Ovary (tissue), 9 donors: ENCODE results near the gene ESRP2. TPM values are rescaled to one million over a fixed set of nuclear protein-coding genes. Genes with fewer than 3 reads are reported as not detected.

Source experiments
- DNase-seq, 5 donors: peaks; one replicate each; pipeline ENCODE4 v3.0.0-alpha.2; 2019 to 2020
- H3K27ac ChIP-seq, 2 donors: fragments of 200-600 bp; one replicate each; pipeline versions ENCODE4 v1.5.1 to v1.8.0; 2019 to 2022
- H3K27me3 ChIP-seq: fragments of 200-600 bp; one replicate; pipeline ENCODE4 v1.8.0; 2022
- H3K36me3 ChIP-seq: fragments of 200-600 bp; sonication (generic); one replicate; pipeline ENCODE4 v1.5.1; 2019
- H3K4me1 ChIP-seq: one replicate; pipeline ENCODE4 v1.8.1; 2013; ENCODE audit warnings: mild to moderate bottlenecking, moderate library complexity; ENCODE audit not compliant: insufficient read depth
- H3K4me3 ChIP-seq: fragments of 200-600 bp; sonication (generic); one replicate; pipeline ENCODE4 v1.5.1; 2017
- H3K9me3 ChIP-seq, 2 donors: fragments of 200-600 bp in 1 of 2; sonication (generic) in 1 of 2; one replicate each; pipeline versions ENCODE4 v1.5.1 to v1.8.1; 2013 to 2019; ENCODE audit warnings: mild to moderate bottlenecking in 1 of 2, moderate library complexity in 1 of 2
- EP300 ChIP-seq: sonication (generic); formaldehyde crosslinking; IDR thresholded peaks from one replicate; pipeline ENCODE4 v1.6.1; 2017; ENCODE audit warnings: antibody characterized with exemption
- POLR2A ChIP-seq: fragments of 450-650 bp; IDR thresholded peaks from one replicate; pipeline ENCODE4 v1.6.1; 2017; ENCODE audit warnings: antibody characterized with exemption, mild to moderate bottlenecking, moderate library complexity
- WGBS, 3 donors: extraction: QIAGEN DNeasy Blood & Tissue Kit in 1 of 3; methylation state at CpG; one replicate each; pipeline versions ENCODE4 v1.1.5 to v1.1.7; 2013 to 2017; 5-methylcytosine and 5-hydroxymethylcytosine counted together
- intact Hi-C, 4 donors: fragments of 100-400 bp; cut with DNase I; formaldehyde crosslinking; loops; one replicate each; pipeline versions ENCODE4 v1.11.0 to v1.15.1; 2022 to 2023
- polyA plus RNA-seq, 2 donors: library from polyadenylated mRNA; stranded (reverse); fragments of 200-250 nt in 1 of 2; fragments of 350-450 nt in 1 of 2; fragmentation: Illumina TruSeq in 1 of 2; extraction: RNeasy Lipid Tissue Mini Kit (QIAGEN cat#74804) in 1 of 2; gene quantifications; one replicate each; pipeline ENCODE4 v1.2.3, GENCODE V29; 2013 to 2014
- total RNA-seq, 7 donors: library from RNA; depleted of rRNA in 2 of 7; stranded (reverse); fragments of >200 nt in 2 of 7; fragmentation: NEBNext Ultra II Directional in 3 of 7; extraction: Animal tissue kit (Norgen Biotek cat#: 25700) in 3 of 7; gene quantifications; one replicate each; pipeline versions ENCODE4 v1.1.0 to v1.2.4, GENCODE V29; 2016 to 2023
- TF ChIP-seq, protein P1 (sequence below), 3 donors: fragments of 450-650 bp in 2 of 3; fragments of 200-600 bp in 1 of 3; IDR thresholded peaks; one replicate each; pipeline versions ENCODE4 v1.5.1 to v1.8.0; 2016 to 2022; ENCODE audit warnings: antibody characterized with exemption in 3 of 3, mild to moderate bottlenecking in 1 of 3
- donor health status: DM: no; HTN: no; CAD: no; lungs with moderate emphysema.
- donor health status: DM: no; HTN: no; CAD: no.
- donor health status: Bipolar disorder and iron deficiency.
- donor health status: DM: yes; HTN: yes; CAD: no.
- donor health status: DM: no; HTN: no; CAD: no.
- donor health status: DM: yes; HTN: yes; CAD: no.

Gene ESRP2
- total and polyA plus RNA-seq, 9 donors: 0.17 to 13.8 (median 1.5) TPM

DNA sequence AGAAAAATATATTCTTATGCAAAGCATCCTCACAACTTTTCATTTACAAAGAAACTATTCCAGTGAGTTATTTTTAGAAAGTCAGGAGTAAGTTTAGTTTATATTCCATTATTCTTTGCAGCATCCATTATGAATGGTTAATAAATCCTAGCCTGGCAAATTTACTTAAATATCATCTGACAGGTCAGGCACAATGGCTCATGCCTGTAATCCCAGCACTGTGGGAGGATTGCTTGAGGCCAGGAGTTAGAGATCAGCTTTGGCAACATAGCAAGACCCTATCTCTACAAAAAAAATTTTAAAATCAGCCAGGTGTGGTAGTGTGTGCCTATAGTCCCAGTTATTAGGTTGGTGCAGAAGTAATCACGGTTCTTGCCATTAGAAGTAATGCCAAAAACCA is 12.9 kb downstream of the ESRP2 start:
- Histone ChIP-seq H3K4me3 (no peak overlapping the region), H3K9me3 (no peaks in the 10 kb centered on the region), H3K4me1 (no peaks in the 10 kb centered on the region), H3K27me3 (no peaks in the 10 kb centered on the region), H3K36me3 (no peaks in the 10 kb centered on the region), H3K27ac (no peak overlapping the region)
- TF ChIP-seq EP300: no peak
- TF ChIP-seq, protein P1, sequence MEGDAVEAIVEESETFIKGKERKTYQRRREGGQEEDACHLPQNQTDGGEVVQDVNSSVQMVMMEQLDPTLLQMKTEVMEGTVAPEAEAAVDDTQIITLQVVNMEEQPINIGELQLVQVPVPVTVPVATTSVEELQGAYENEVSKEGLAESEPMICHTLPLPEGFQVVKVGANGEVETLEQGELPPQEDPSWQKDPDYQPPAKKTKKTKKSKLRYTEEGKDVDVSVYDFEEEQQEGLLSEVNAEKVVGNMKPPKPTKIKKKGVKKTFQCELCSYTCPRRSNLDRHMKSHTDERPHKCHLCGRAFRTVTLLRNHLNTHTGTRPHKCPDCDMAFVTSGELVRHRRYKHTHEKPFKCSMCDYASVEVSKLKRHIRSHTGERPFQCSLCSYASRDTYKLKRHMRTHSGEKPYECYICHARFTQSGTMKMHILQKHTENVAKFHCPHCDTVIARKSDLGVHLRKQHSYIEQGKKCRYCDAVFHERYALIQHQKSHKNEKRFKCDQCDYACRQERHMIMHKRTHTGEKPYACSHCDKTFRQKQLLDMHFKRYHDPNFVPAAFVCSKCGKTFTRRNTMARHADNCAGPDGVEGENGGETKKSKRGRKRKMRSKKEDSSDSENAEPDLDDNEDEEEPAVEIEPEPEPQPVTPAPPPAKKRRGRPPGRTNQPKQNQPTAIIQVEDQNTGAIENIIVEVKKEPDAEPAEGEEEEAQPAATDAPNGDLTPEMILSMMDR (IDR thresholded peaks at IDR 0.05): no peak
- no peak for TF ChIP-seq POLR2A
- intact Hi-C loops: loop anchor here in 2 of 4 donors (10.0 kb wide), 2 partner anchors 128 to 148 kb away; no protein-coding TSS in a partner anchor
- no peak for DNase-seq
- 87 to 89% (median 89%) methylated on average over 1 of the region's 1 CpG for WGBS, 3 donors

DNA sequence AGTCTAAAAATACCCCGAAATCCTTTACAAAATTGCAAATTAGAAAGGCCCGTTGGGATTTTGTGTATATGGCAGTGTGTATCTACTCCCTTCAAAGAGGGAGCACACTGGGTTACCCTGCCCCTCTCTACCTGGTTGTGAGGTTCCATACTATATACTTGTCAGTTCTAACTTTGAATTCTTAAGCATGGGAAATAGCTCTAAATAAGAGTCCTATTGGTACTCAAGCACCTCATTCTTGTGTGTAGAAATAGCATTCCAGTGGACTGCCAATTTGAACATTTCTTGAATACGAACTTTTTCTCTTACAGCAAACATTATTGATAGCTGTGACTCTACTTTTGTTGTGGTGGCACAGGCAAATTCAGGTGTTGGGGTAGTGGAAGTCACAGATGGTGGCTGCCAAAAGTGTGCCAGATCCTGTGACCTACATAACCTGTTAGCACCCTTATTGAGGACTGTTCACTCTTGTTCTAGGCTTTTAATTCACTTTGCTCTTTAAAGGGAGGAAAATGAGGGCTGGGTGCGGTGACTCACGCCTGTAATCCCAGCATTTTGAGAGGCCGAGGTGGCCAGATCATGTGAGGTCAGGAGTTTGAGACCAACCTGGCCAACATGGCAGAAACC is 16.1 kb downstream of the ESRP2 start:
- DNase-seq: no peak
- Histone ChIP-seq H3K4me3 (no peak overlapping the region), H3K27me3 (no peaks in the 10 kb centered on the region), H3K27ac (no peak overlapping the region), H3K4me1 (no peaks in the 10 kb centered on the region), H3K9me3 (no peaks in the 10 kb centered on the region), H3K36me3 (no peaks in the 10 kb centered on the region)
- TF ChIP-seq, protein P1 (IDR thresholded peaks at IDR 0.05): no peak
- TF ChIP-seq POLR2A: no peak
- TF ChIP-seq EP300: no peak
- intact Hi-C loops: loop anchor here in 2 of 4 donors (10.0 kb wide), 2 partner anchors 125 to 145 kb away; no protein-coding TSS in a partner anchor
- 90 to 93% (median 90%) methylated on average over 6 of the region's 6 CpGs for WGBS, 3 donors

DNA sequence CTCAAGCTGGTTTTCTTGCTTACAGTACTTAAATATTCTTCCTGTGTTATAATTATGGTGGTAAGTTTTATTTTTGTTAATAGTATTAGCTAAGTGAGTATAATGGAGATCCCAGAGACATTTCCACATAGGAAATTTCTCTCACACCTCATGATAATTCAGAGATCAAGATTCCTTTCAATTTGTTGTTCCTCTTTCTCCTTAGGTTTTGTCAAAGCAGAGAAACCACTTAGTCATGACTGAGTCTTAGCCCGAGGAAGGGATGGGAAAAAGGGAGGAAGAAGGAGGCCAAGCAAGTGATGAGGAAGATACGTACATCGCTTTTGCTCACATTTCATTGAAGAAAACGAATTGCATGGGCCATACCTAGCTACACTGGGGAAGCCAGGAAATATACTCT is 18.4 kb downstream of the ESRP2 start:
- H3K4me1 ChIP-seq: no peaks in the 10 kb centered on the region
- H3K4me3 ChIP-seq: no peak overlapping the region
- TF ChIP-seq EP300: no peak
- no peak for TF ChIP-seq POLR2A
- TF ChIP-seq, protein P1 (IDR thresholded peaks at IDR 0.05): no peak
- intact Hi-C loops: no loop called here
- H3K36me3 ChIP-seq: no peaks in the 10 kb centered on the region
- 92 to 94% (median 93%) methylated on average over 4 of the region's 4 CpGs for WGBS, 3 donors
- no peak overlapping the region for H3K27ac ChIP-seq
- no peaks in the 10 kb centered on the region for H3K27me3 ChIP-seq
- no peak for DNase-seq
- H3K9me3 ChIP-seq: no peaks in the 10 kb centered on the region

DNA sequence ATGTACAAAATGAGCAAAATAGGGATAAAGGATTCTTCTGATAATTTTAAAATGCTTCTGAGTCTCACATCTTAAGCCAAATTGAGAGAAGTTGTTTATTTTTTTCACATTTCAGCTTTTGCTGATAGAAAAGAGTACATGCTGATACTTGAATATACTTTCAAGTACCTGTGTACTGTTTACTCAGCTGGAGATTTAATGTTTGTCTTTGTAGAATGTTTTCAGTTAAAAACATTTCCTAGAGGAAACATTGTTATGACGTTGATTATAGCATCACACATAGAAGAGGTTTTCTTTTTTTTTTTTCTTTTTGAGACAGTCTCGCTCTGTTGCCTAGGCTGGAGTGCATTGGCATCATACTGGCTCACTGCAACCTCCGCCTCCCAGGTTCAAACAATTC is 19.7 kb downstream of the ESRP2 start:
- intact Hi-C loops: no loop called here

More for the DNA sequence above, 19.7 kb downstream of the ESRP2 start:
- no peaks in the 10 kb centered on the region for H3K36me3 ChIP-seq
- H3K4me1 ChIP-seq: no peaks in the 10 kb centered on the region
- no peaks in the 10 kb centered on the region for H3K9me3 ChIP-seq
- H3K4me3 ChIP-seq: no peak overlapping the region
- TF ChIP-seq, protein P1 (IDR thresholded peaks at IDR 0.05): no peak
- no peak for TF ChIP-seq EP300
- no peak for TF ChIP-seq POLR2A
- 80 to 89% (median 85%) methylated on average over 3 of the region's 3 CpGs for WGBS, 3 donors
- no peak for DNase-seq
- H3K27me3 ChIP-seq: no peaks in the 10 kb centered on the region
- H3K27ac ChIP-seq: no peak overlapping the region
